Skeletal muscle cell (primary cell): ENCODE data around the gene ZNF385D.
A peak's percentile ranks its signal among the peaks of the same experiment; 100 is the strongest.

Experiments used
- DNase-seq: peaks from one replicate; pipeline ENCODE4 v3.0.0-alpha.2; 2010; ENCODE audit warnings: low read depth
- H3K4me3 ChIP-seq: 2 replicates; pipeline ENCODE4 v1.5.1; 2011; ENCODE audit warnings: low read depth, mild to moderate bottlenecking, control low read depth, low read length, moderate library complexity

ZNF385D gene

GRCh38 chr3:21703291-21703690 lies 47.7 kb downstream of the ZNF385D start:
- DNase-seq: no peak
- H3K4me3 ChIP-seq: no peak overlapping the region

GRCh38 chr3:21697707-21698106 lies 53.3 kb downstream of the ZNF385D start:
- no peak overlapping the region for H3K4me3 ChIP-seq
- DNase-seq: no peak

GRCh38 chr3:21694506-21694905 lies 56.5 kb downstream of the ZNF385D start:
- H3K4me3 ChIP-seq: no peak overlapping the region
- no peak for DNase-seq

- no peak overlapping the region for H3K4me3 ChIP-seq
- no peak for DNase-seq
Observed at GRCh38 chr3:21691036-21691435, 60.0 kb downstream of the ZNF385D start.

GRCh38 chr3:21682206-21682605 lies 68.8 kb downstream of the ZNF385D start:
- DNase-seq: no peak
- H3K4me3 ChIP-seq: no peak overlapping the region

GRCh38 chr3:21673393-21673792 lies 77.6 kb downstream of the ZNF385D start:
- no peak for DNase-seq
- H3K4me3 ChIP-seq: no peak overlapping the region

GRCh38 chr3:21672303-21672702 lies 78.7 kb downstream of the ZNF385D start:
- H3K4me3 ChIP-seq: no peak overlapping the region
- peak; percentile 89 for DNase-seq

GRCh38 chr3:21670386-21670785 lies 80.6 kb downstream of the ZNF385D start:
- no peak overlapping the region for H3K4me3 ChIP-seq
- no peak for DNase-seq

- H3K4me3 ChIP-seq: no peak overlapping the region
- no peak for DNase-seq
Observed at GRCh38 chr3:21668012-21668411, 83.0 kb downstream of the ZNF385D start.

- no peak overlapping the region for H3K4me3 ChIP-seq
- DNase-seq: no peak
Observed at GRCh38 chr3:21665444-21666100, 85.4 kb downstream of the ZNF385D start.

- no peak for DNase-seq
- H3K4me3 ChIP-seq: no peak overlapping the region
Observed at GRCh38 chr3:21664996-21665395, 86.0 kb downstream of the ZNF385D start.

- no peak overlapping the region for H3K4me3 ChIP-seq
- no peak for DNase-seq
Observed at GRCh38 chr3:21662403-21662802, 88.6 kb downstream of the ZNF385D start.

GRCh38 chr3:21654662-21655061 lies 96.3 kb downstream of the ZNF385D start:
- peak; percentile 65 for DNase-seq
- H3K4me3 ChIP-seq: no peak overlapping the region

GRCh38 chr3:21654241-21654640 lies 96.8 kb downstream of the ZNF385D start:
- no peak overlapping the region for H3K4me3 ChIP-seq
- DNase-seq: no peak

- DNase-seq: no peak
- no peak overlapping the region for H3K4me3 ChIP-seq
Observed at GRCh38 chr3:21649519-21649918, 101.5 kb downstream of the ZNF385D start.

- no peak overlapping the region for H3K4me3 ChIP-seq
- no peak for DNase-seq
Observed at GRCh38 chr3:21647961-21648360, 103.0 kb downstream of the ZNF385D start.

- no peak for DNase-seq
- H3K4me3 ChIP-seq: no peak overlapping the region
Observed at GRCh38 chr3:21645121-21645897, 105.7 kb downstream of the ZNF385D start.

- H3K4me3 ChIP-seq: no peak overlapping the region
- no peak for DNase-seq
Observed at GRCh38 chr3:21644268-21644667, 106.7 kb downstream of the ZNF385D start.

- DNase-seq: no peak
- no peak overlapping the region for H3K4me3 ChIP-seq
Observed at GRCh38 chr3:21643752-21644151, 107.3 kb downstream of the ZNF385D start.

GRCh38 chr3:21642433-21642832 lies 108.6 kb downstream of the ZNF385D start:
- no peak overlapping the region for H3K4me3 ChIP-seq

GRCh38 chr3:21641959-21642358 lies 109.1 kb downstream of the ZNF385D start:
- H3K4me3 ChIP-seq: no peak overlapping the region

More at GRCh38 chr3:21642433-21642832, 108.6 kb downstream of the ZNF385D start:
- no peak for DNase-seq

More at GRCh38 chr3:21641959-21642358, 109.1 kb downstream of the ZNF385D start:
- DNase-seq: no peak
